Kidney epithelial cell (primary cell): Measurements from ENCODE around the gene UBALD1. TPM values are rescaled to one million over a fixed set of nuclear protein-coding genes. Genes with fewer than 3 reads are reported as not detected.

Source experiments
- DNase-seq: peaks from one replicate; pipeline ENCODE4 v3.0.0-alpha.2; 2010; ENCODE audit warnings: low read depth
- H3K27me3 ChIP-seq: 2 replicates; pipeline ENCODE4 v1.6.0; 2011; ENCODE audit warnings: low read length; ENCODE audit not compliant: control insufficient read depth, insufficient read depth
- H3K36me3 ChIP-seq: 2 replicates; pipeline ENCODE4 v1.5.1; 2011; ENCODE audit warnings: low read length; ENCODE audit not compliant: control insufficient read depth, insufficient read depth
- H3K4me3 ChIP-seq: 2 replicates; pipeline ENCODE4 v1.5.1; 2011; ENCODE audit warnings: low read depth, mild to moderate bottlenecking, control low read depth, low read length
- total RNA-seq: library from RNA; depleted of rRNA; stranded (reverse); fragments of >200 nt; gene quantifications from 2 replicates; pipeline ENCODE4 v1.2.3, GENCODE V29; 2015
- TF ChIP-seq, protein P1 (sequence below): IDR thresholded peaks from 2 replicates; pipeline ENCODE4 v1.5.1; 2011; ENCODE audit warnings: mild to moderate bottlenecking, moderate library complexity, low read length, control low read depth, inconsistent platforms; ENCODE audit not compliant: insufficient read depth, poor library complexity, severe bottlenecking

Gene UBALD1
- total RNA-seq, 1 donor from 2014 or later, result 8.9 TPM

DNA sequence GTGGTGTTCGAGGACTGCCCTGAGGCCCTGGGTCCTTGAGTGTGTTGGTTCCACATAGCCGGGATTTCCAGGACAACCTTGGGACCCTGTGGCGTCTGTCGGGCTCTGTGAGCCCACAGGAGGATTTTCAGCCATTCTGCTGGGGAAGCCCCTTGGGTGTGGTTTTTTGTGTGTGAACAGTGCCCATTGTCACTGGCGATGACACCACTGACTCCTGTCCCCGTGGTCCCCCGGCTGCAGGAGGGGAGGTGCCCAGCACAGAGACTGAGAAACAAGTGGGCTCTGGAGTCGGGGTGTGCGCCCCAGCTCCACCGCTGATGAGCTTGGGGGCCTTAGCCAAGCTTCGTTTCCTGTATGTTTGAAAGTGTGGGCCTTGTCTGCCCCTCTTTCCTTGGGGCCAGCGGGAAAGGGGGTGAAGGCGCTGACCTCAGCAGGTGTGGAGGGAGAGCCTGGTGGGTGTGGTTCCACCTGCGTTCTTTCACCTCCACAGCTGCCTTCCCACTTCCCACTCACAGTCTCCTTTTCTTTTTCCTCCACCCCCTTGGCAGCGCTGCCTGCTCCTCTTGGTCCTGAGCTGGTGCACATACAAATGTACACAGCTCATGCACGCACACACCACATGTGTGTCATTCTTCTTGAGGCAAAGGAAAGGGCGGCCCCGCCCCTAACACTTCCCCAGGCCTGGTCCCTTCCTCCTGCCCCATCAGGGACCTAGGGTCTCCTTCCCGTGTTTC, 26.1 kb upstream of the UBALD1 start:
- H3K36me3 ChIP-seq, result no peaks in the 10 kb centered on the region
- no peak overlapping the region for H3K4me3 ChIP-seq
- TF ChIP-seq, protein P1, sequence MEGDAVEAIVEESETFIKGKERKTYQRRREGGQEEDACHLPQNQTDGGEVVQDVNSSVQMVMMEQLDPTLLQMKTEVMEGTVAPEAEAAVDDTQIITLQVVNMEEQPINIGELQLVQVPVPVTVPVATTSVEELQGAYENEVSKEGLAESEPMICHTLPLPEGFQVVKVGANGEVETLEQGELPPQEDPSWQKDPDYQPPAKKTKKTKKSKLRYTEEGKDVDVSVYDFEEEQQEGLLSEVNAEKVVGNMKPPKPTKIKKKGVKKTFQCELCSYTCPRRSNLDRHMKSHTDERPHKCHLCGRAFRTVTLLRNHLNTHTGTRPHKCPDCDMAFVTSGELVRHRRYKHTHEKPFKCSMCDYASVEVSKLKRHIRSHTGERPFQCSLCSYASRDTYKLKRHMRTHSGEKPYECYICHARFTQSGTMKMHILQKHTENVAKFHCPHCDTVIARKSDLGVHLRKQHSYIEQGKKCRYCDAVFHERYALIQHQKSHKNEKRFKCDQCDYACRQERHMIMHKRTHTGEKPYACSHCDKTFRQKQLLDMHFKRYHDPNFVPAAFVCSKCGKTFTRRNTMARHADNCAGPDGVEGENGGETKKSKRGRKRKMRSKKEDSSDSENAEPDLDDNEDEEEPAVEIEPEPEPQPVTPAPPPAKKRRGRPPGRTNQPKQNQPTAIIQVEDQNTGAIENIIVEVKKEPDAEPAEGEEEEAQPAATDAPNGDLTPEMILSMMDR, result no peak
- no peaks in the 10 kb centered on the region for H3K27me3 ChIP-seq
- no peak for DNase-seq

DNA sequence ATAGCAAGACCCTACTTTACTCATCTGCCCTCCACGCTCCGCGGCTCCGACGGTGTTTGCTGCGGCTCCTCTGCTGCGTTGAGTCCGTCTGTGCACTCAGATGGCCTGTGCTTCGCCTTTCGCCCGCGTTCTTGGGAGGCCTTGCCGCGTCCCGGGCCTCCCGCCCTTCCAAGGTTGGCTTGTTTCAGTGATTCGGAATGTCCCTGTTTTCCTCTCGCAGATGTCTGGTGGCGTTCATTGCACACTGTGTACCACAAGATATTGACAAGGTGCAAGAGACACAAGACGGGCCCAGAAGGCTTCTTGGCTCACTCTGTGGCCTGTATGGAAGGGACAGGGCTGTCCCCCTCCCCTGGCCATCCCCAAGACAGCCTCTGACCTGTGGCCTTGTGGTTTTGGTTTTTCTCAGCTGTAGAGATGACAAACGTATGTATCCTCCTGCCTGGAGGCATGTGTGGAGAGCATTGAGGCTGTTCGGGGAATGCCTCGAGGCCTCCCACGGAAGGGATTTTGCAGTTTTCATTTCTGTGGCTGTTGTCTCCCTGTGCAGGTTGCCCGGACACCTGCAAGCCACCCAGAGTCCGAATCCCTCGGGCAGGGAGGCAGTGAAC, 25.3 kb upstream of the UBALD1 start:
- no peaks in the 10 kb centered on the region for H3K36me3 ChIP-seq
- no peaks in the 10 kb centered on the region for H3K27me3 ChIP-seq
- H3K4me3 ChIP-seq, result no peak overlapping the region
- no peak for DNase-seq
- TF ChIP-seq, protein P1, result no peak

- Histone ChIP-seq H3K4me3 (no peak overlapping the region), H3K36me3 (no peaks in the 10 kb centered on the region), H3K27me3 (no peaks in the 10 kb centered on the region)
- TF ChIP-seq, protein P1, result no peak
- no peak for DNase-seq
These were observed 22.9 kb upstream of the UBALD1 start for GRCh38 chr16:4637501-4638166.

DNA sequence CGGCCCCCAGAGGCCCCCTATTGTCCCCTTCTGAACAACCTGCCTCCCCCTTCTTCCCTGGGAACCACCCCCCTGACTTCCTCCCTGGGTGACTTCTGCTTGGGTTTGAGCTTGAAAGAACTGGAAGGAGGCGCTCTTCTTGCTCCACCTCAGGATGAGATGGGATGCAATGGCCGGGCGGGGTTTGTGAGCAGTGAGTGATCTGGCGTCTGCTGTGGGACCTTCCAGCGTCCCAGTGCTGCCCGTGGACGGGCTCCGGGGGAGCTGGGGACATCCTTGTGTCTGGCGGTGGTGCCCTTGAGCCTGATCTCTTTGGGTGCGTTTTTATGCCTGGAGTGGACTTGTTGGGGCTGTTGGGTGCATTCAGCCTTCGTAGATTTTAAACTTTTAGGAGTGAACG, 21.5 kb upstream of the UBALD1 start:
- Histone ChIP-seq H3K36me3 (no peaks in the 10 kb centered on the region), H3K4me3 (no peak overlapping the region), H3K27me3 (no peaks in the 10 kb centered on the region)
- DNase-seq, result no peak
- TF ChIP-seq, protein P1, result no peak

DNA sequence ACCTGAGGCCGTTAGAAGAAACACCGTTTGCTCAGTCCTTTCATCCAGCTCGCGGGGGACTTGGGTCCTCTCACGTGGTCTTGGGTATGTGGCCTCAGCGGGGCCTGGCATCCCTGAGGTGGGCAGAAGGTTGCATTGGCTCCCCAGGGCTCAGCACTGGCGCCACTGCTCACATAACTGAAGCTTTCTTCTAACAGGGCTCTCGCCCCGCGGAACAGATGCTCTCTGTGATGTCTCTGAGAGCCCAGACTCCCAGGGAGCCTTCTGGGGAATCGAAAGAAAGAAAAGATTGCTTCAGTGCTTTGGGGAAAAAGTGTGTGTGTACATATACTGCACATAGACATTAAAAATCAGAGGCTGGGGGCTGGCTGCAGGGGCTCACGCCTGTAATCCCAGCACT, 20.1 kb upstream of the UBALD1 start:
- DNase-seq, result no peak
- Histone ChIP-seq H3K27me3 (no peaks in the 10 kb centered on the region), H3K4me3 (no peak overlapping the region), H3K36me3 (no peaks in the 10 kb centered on the region)
- TF ChIP-seq, protein P1, result no peak
